Mesenchymal stem cell (in vitro differentiated cells and primary cell): ENCODE measurements around the gene FCHSD2.

ENCODE experiments used
- DNase-seq: peaks from one replicate; pipeline ENCODE4 v3.0.0-alpha.2; 2013
- H2AFZ ChIP-seq: one replicate; pipeline ENCODE4 v1.6.1; 2013; ENCODE audit warnings: low read depth, mild to moderate bottlenecking, control low read depth, inconsistent platforms, low read length, moderate library complexity
- H2AK5ac ChIP-seq: 2 replicates; pipeline ENCODE4 v1.6.1; 2013; ENCODE audit warnings: low read length, moderate library complexity, mild to moderate bottlenecking, inconsistent platforms; ENCODE audit not compliant: severe bottlenecking
- H2BK120ac ChIP-seq: one replicate; pipeline ENCODE4 v1.6.1; 2013; ENCODE audit warnings: low read depth, mild to moderate bottlenecking, inconsistent platforms, low read length, moderate library complexity
- H2BK12ac ChIP-seq, 2 experiments: one replicate each; pipeline ENCODE4 v1.6.1; 2013; ENCODE audit warnings: inconsistent platforms in 2 of 2, low read length in 2 of 2, mild to moderate bottlenecking in 2 of 2, moderate library complexity in 2 of 2, control low read depth in 1 of 2
- H2BK15ac ChIP-seq: one replicate; pipeline ENCODE4 v1.6.1; 2013; ENCODE audit warnings: mild to moderate bottlenecking, low read depth, inconsistent platforms; ENCODE audit not compliant: poor library complexity, severe bottlenecking
- H2BK5ac ChIP-seq: 2 replicates; pipeline ENCODE4 v1.6.1; 2013; ENCODE audit warnings: low read depth, mild to moderate bottlenecking, low read length, control low read depth, inconsistent platforms; ENCODE audit not compliant: poor library complexity, severe bottlenecking
- H3K14ac ChIP-seq, 2 experiments: one replicate each; pipeline ENCODE4 v1.6.1; 2013; ENCODE audit warnings: inconsistent platforms in 2 of 2, low read length in 2 of 2, control low read depth in 1 of 2, mild to moderate bottlenecking in 1 of 2, moderate library complexity in 1 of 2
- H3K18ac ChIP-seq, 2 experiments: one replicate each; pipeline ENCODE4 v1.6.1; 2013; ENCODE audit warnings: inconsistent platforms in 2 of 2, low read length in 2 of 2, control low read depth in 1 of 2, low read depth in 1 of 2, mild to moderate bottlenecking in 1 of 2
- H3K23ac ChIP-seq, 2 experiments: one replicate each; pipeline ENCODE4 v1.6.1; 2013; ENCODE audit warnings: inconsistent platforms in 2 of 2, low read length in 2 of 2, mild to moderate bottlenecking in 2 of 2, moderate library complexity in 2 of 2, control low read depth in 1 of 2
- H3K27ac ChIP-seq: 2 replicates; pipeline ENCODE4 v1.5.1; 2013; ENCODE audit warnings: mild to moderate bottlenecking, moderate library complexity, low read length, control low read depth, inconsistent platforms; ENCODE audit not compliant: poor library complexity, severe bottlenecking
- H3K27me3 ChIP-seq, 2 experiments: 2 replicates each; pipeline versions ENCODE4 v1.6.1 to v1.7.0; 2013; ENCODE audit warnings: low read length in 2 of 2, mild to moderate bottlenecking in 2 of 2, moderate library complexity in 2 of 2, control low read depth in 1 of 2, inconsistent platforms in 1 of 2; ENCODE audit not compliant: control insufficient read depth in 1 of 2, insufficient read depth in 1 of 2
- H3K36me3 ChIP-seq, 2 experiments: 2 replicates each; pipeline versions ENCODE4 v1.6.1 to v1.7.0; 2013; ENCODE audit warnings: low read length in 2 of 2, control low read depth in 1 of 2, inconsistent platforms in 1 of 2, low read depth in 1 of 2, mild to moderate bottlenecking in 1 of 2; ENCODE audit not compliant: insufficient read depth in 2 of 2, control insufficient read depth in 1 of 2
- H3K4ac ChIP-seq, 2 experiments: one replicate each; pipeline ENCODE4 v1.6.1; 2013; ENCODE audit warnings: inconsistent platforms in 2 of 2, low read length in 2 of 2, mild to moderate bottlenecking in 2 of 2, moderate library complexity in 2 of 2, control low read depth in 1 of 2, low read depth in 1 of 2
- H3K4me1 ChIP-seq: 2 replicates; pipeline ENCODE4 v1.6.1; 2013; ENCODE audit warnings: low read depth, low read length, control low read depth; ENCODE audit not compliant: control insufficient read depth, insufficient read depth
- H3K4me2 ChIP-seq: 2 replicates; pipeline ENCODE4 v1.6.1; 2013; ENCODE audit warnings: low read length, mild to moderate bottlenecking, inconsistent platforms; ENCODE audit not compliant: poor library complexity, severe bottlenecking
- H3K4me3 ChIP-seq, 2 experiments: 2 replicates each; pipeline versions ENCODE4 v1.5.1 to v1.7.0; 2013; ENCODE audit warnings: low read length in 2 of 2, mild to moderate bottlenecking in 2 of 2, control low read depth in 1 of 2, low read depth in 1 of 2; ENCODE audit not compliant: insufficient read depth in 1 of 2
- H3K79me1 ChIP-seq: replicated peaks from 2 replicates; pipeline ENCODE4 v1.6.1; 2013; ENCODE audit warnings: mild to moderate bottlenecking, control low read depth, low read length, inconsistent platforms; ENCODE audit not compliant: poor library complexity, severe bottlenecking
- H3K9ac ChIP-seq: 2 replicates; pipeline ENCODE4 v1.7.0; 2013; ENCODE audit warnings: mild to moderate bottlenecking, low read length, moderate library complexity
- H3K9me3 ChIP-seq: 2 replicates; pipeline ENCODE4 v1.7.0; 2013; ENCODE audit warnings: mild to moderate bottlenecking, low read length; ENCODE audit not compliant: control insufficient read depth
- H4K8ac ChIP-seq: one replicate; pipeline ENCODE4 v1.6.1; 2013; ENCODE audit warnings: inconsistent platforms, mild to moderate bottlenecking, low read length, moderate library complexity
- H4K91ac ChIP-seq: one replicate; pipeline ENCODE4 v1.6.1; 2013; ENCODE audit warnings: mild to moderate bottlenecking, low read length, inconsistent platforms
- WGBS: methylation state at CpG from one replicate; pipeline ENCODE4 v1.1.7; 2013; ENCODE audit warnings: mixed read lengths; 5-methylcytosine and 5-hydroxymethylcytosine counted together

Gene FCHSD2

DNA sequence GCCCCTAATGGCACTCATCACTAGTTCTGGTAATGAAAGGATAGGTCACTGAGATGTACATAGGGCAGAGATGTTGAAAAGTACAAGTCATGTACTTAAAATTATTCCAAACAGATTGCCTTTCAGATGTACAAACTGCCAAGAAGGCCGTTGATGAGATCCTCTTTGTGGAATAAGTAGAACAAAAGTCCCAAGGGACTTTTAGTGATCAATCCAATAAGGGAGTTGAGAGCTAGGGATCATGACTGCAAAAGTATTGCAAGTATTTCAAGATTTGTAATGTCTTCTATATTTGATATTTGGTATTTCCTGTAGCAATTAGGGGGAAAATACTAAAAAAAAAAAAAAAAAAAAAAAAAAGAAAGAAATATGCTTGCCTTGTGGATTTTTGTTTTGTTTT is 245.7 kb downstream of the FCHSD2 start:
- H3K4me1 ChIP-seq = no peaks in the 10 kb centered on the region
- H3K4me3 ChIP-seq = no peak overlapping the region
- no peak overlapping the region for H3K14ac ChIP-seq
- DNase-seq = no peak
- no peak overlapping the region for H2BK5ac ChIP-seq
- no peak overlapping the region for H2BK120ac ChIP-seq
- no peak overlapping the region for H3K23ac ChIP-seq
- no peaks in the 10 kb centered on the region for H3K27me3 ChIP-seq
- 88% methylated on average over 1 of the region's 1 CpG for WGBS
- no peak overlapping the region for H4K8ac ChIP-seq
- H3K79me1 ChIP-seq = no peaks in the 10 kb centered on the region
- no peak overlapping the region for H2AFZ ChIP-seq
- H3K9ac ChIP-seq = no peak overlapping the region
- no peak overlapping the region for H3K4me2 ChIP-seq
- H2AK5ac ChIP-seq = no peak overlapping the region
- H2BK12ac ChIP-seq = no peak overlapping the region
- no peak overlapping the region for H2BK15ac ChIP-seq
- H3K18ac ChIP-seq = no peak overlapping the region
- H3K9me3 ChIP-seq = no peaks in the 10 kb centered on the region
- H3K27ac ChIP-seq = no peak overlapping the region
- H3K36me3 ChIP-seq = peaks cover 0 to 4% of the 10 kb centered on the region in 2 experiments
- H4K91ac ChIP-seq = no peak overlapping the region
- no peak overlapping the region for H3K4ac ChIP-seq

DNA sequence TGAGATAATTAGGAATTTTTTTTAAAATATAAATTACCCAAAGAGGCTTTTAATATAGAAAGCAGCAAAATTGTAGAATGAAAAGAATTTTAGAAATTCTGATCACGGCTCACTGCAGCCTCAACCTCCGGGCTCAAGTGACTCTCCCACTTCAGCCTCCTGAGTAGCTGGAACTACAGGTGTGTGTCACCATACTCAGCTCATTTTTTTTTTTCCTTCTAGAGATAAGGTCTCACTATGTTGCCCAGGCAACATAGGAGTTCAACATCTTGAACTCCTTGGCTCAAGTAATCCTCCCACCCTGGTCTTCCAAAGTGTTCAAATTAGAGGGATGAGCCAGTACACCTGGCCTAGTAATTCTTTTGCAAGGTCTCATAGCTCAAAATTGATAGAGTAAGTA is 251.2 kb downstream of the FCHSD2 start:
- H3K4me2 ChIP-seq = no peak overlapping the region
- no peak overlapping the region for H4K8ac ChIP-seq
- no peak overlapping the region for H4K91ac ChIP-seq
- no peak overlapping the region for H3K14ac ChIP-seq
- no peak overlapping the region for H3K23ac ChIP-seq
- peaks cover 1% of the 10 kb centered on the region for H3K79me1 ChIP-seq
- no peak overlapping the region for H2AK5ac ChIP-seq
- peaks cover 0 to 35% of the 10 kb centered on the region in 2 experiments for H3K36me3 ChIP-seq
- no peak overlapping the region for H3K9ac ChIP-seq
- H3K18ac ChIP-seq = no peak overlapping the region
- no peaks in the 10 kb centered on the region for H3K4me1 ChIP-seq
- no peak overlapping the region for H2BK120ac ChIP-seq
- H2BK15ac ChIP-seq = no peak overlapping the region
- no peak overlapping the region for H2AFZ ChIP-seq
- H3K4ac ChIP-seq = no peak overlapping the region
- no peaks in the 10 kb centered on the region for H3K9me3 ChIP-seq
- H3K27ac ChIP-seq = no peak overlapping the region
- DNase-seq = no peak
- no peaks in the 10 kb centered on the region for H3K27me3 ChIP-seq
- H2BK5ac ChIP-seq = no peak overlapping the region
- H3K4me3 ChIP-seq = no peak overlapping the region
- H2BK12ac ChIP-seq = no peak overlapping the region
- 99% methylated on average over 2 of the region's 2 CpGs for WGBS

DNA sequence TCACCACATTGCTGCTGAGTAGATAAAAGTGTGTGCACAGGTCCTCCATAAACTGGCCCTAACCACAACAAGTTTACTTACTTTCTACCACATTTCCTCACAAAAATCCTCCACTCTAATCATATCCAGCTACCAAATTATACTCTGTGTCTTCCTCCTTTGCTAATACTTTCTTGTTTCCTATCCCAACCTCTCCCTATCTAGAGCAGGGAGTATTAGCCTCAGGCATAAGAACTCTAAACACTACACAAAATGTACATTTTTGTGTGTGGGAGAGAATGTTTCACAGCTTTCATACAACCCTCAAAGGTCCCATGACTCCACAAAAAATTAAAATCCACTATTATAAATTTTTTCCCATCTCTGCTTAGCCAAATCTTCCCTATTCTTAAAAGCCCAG is 255.5 kb downstream of the FCHSD2 start:
- Histone ChIP-seq H3K79me1 (peaks cover 1% of the 10 kb centered on the region), H3K27ac (no peak overlapping the region), H4K91ac (no peak overlapping the region), H2BK15ac (no peak overlapping the region), H2BK5ac (no peak overlapping the region), H2BK120ac (no peak overlapping the region), H2AFZ (no peak overlapping the region), H3K4ac (no peak overlapping the region), H2BK12ac (no peak overlapping the region), H3K18ac (no peak overlapping the region), H3K9ac (no peak overlapping the region), H3K4me3 (no peak overlapping the region), H2AK5ac (no peak overlapping the region), H4K8ac (no peak overlapping the region), H3K14ac (no peak overlapping the region), H3K23ac (no peak overlapping the region), H3K4me1 (peaks cover 2% of the 10 kb centered on the region), H3K9me3 (no peaks in the 10 kb centered on the region), H3K27me3 (no peaks in the 10 kb centered on the region), H3K4me2 (no peak overlapping the region), H3K36me3 (peaks cover 2 to 46% of the 10 kb centered on the region in 2 experiments)
- DNase-seq = no peak

DNA sequence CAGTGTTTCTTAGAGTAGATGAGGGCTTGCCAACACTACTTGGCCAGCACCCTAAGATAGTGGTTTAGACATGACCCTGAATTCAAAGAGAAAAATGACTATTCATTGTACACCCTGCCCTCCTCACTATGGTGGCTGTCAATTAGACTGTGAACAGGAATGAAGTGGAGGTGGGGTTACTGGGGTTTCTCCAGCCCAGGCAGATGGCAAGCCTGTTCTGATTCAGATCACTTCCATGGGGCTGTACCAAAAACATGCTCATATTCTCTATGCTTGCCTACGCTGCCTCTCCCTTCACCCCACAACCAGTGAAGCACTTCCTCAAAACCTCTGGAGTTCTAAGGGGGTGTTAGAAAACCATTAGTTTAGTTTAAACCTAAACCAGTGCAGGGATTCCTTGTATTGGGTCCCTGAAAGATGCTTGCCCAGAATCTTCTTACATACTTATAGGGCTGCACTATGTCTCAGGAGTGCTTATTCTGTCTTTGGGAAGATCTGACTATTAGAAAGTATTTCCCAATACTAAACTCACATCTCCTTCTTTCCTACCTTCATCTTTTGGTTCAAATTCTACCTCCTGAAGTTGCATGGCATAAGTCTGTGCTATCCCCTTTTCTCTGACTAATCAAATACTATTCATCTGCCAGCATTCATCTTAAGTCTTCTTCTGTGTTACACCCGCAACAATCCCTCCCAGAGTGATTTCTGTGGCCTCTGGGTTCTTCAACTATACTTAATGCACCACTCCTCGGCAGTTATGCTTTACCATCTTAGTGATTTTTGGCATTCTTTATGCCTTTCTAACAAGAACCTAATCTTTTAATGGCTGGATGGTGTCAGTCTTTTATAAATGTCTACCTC is 256.1 kb downstream of the FCHSD2 start:
- H3K27me3 ChIP-seq = no peaks in the 10 kb centered on the region

More for the DNA sequence above, 256.1 kb downstream of the FCHSD2 start:
- H3K4me3 ChIP-seq = no peak overlapping the region
- H3K9me3 ChIP-seq = no peaks in the 10 kb centered on the region
- 91% methylated on average over 1 of the region's 3 CpGs for WGBS
- H3K79me1 ChIP-seq = peaks cover 1% of the 10 kb centered on the region
- no peak overlapping the region for H3K18ac ChIP-seq
- no peak overlapping the region for H3K23ac ChIP-seq
- peaks cover 2 to 46% of the 10 kb centered on the region in 2 experiments for H3K36me3 ChIP-seq
- no peak overlapping the region for H2BK5ac ChIP-seq
- H3K14ac ChIP-seq = no peak overlapping the region
- no peak overlapping the region for H4K91ac ChIP-seq
- H2BK120ac ChIP-seq = no peak overlapping the region
- no peak overlapping the region for H2AFZ ChIP-seq
- no peak overlapping the region for H2AK5ac ChIP-seq
- no peak for DNase-seq
- peaks cover 2% of the 10 kb centered on the region for H3K4me1 ChIP-seq
- no peak overlapping the region for H2BK15ac ChIP-seq
- H3K27ac ChIP-seq = no peak overlapping the region
- H3K9ac ChIP-seq = no peak overlapping the region
- no peak overlapping the region for H3K4ac ChIP-seq
- no peak overlapping the region for H4K8ac ChIP-seq
- no peak overlapping the region for H2BK12ac ChIP-seq
- H3K4me2 ChIP-seq = no peak overlapping the region
